WTC11 (cell line): Measurements from ENCODE around the gene FOXO3.

Source experiments
- ATF3 ChIP-seq: sonication (generic); formaldehyde crosslinking; conservative IDR thresholded peaks from 2 replicates; pipeline ENCODE4 v1.8.1; 2022; ENCODE audit warnings: mild to moderate bottlenecking, missing genetic modification reagents
- CREB1 ChIP-seq: sonication (generic); formaldehyde crosslinking; IDR thresholded peaks from 2 replicates; pipeline ENCODE4 v1.8.0; 2023; ENCODE audit warnings: mild to moderate bottlenecking, missing genetic modification reagents
- CTCF ChIP-seq: fragments of 200-600 bp; IDR thresholded peaks from 2 replicates; pipeline ENCODE4 v1.8.0; 2022; ENCODE audit warnings: antibody characterized with exemption
- E2F1 ChIP-seq: sonication (generic); formaldehyde crosslinking; IDR thresholded peaks from 2 replicates; pipeline ENCODE4 v1.8.0; 2022; ENCODE audit warnings: mild to moderate bottlenecking, missing genetic modification reagents
- FOXJ3 ChIP-seq: sonication (generic); formaldehyde crosslinking; IDR thresholded peaks from 2 replicates; pipeline ENCODE4 v1.9.0; 2021; ENCODE audit warnings: missing genetic modification reagents, mild to moderate bottlenecking, borderline replicate concordance
- FOXP4 ChIP-seq: sonication (generic); formaldehyde crosslinking; IDR thresholded peaks from 2 replicates; pipeline ENCODE4 v1.8.0; 2022; ENCODE audit warnings: mild to moderate bottlenecking, missing genetic modification reagents
- IRF1 ChIP-seq: sonication (generic); formaldehyde crosslinking; IDR thresholded peaks from 2 replicates; pipeline ENCODE4 v1.8.0; 2023; ENCODE audit warnings: missing genetic modification reagents
- IRF2 ChIP-seq: sonication (generic); formaldehyde crosslinking; IDR thresholded peaks from 2 replicates; pipeline ENCODE4 v1.8.0; 2022; ENCODE audit warnings: low read depth, missing genetic modification reagents, borderline replicate concordance
- JUN ChIP-seq: sonication (generic); formaldehyde crosslinking; IDR thresholded peaks from 2 replicates; pipeline ENCODE4 v1.8.0; 2023; ENCODE audit warnings: mild to moderate bottlenecking, missing genetic modification reagents
- SP1 ChIP-seq: sonication (generic); formaldehyde crosslinking; conservative IDR thresholded peaks from 2 replicates; pipeline ENCODE4 v1.8.1; 2022; ENCODE audit warnings: missing genetic modification reagents
- ZNF121 ChIP-seq: sonication (generic); formaldehyde crosslinking; IDR thresholded peaks from 2 replicates; pipeline ENCODE4 v1.8.0; 2023; ENCODE audit warnings: missing genetic modification reagents

GRCh38 chr6:108630050-108630714 is 69.5 kb downstream of the FOXO3 start:
- no peak for TF ChIP-seq CTCF
- no peak for TF ChIP-seq JUN
- TF ChIP-seq IRF2 = no peak
- TF ChIP-seq SP1 = no peak
- TF ChIP-seq ATF3 = no peak
- no peak for TF ChIP-seq ZNF121 (CRISPR knock-in tag)
- TF ChIP-seq FOXP4 (CRISPR knock-in tag) = no peak
- no peak for TF ChIP-seq E2F1 (CRISPR knock-in tag)
- no peak for TF ChIP-seq CREB1
- TF ChIP-seq IRF1 = no peak
- TF ChIP-seq FOXJ3 = no peak
